GM19239 (cell line): ENCODE measurements around the gene CACNB2.
A peak's percentile ranks its signal among the peaks of the same experiment; 100 is the strongest.
"Not testable (repeated sequence)": the region's sequence is repeated elsewhere in the genome, so short reads cannot be mapped to it uniquely, and the experiment has no call there.

Source experiments
- DNase-seq: peaks from one replicate; pipeline ENCODE4 v3.0.0; 2011; ENCODE audit warnings: low spot score; ENCODE audit not compliant: insufficient read length
- FAIRE-seq: peaks from 2 replicates; lab custom pipeline; 2011; peaks lifted over from hg19 to GRCh38; lab: Jason Lieb, UNC

The CACNB2 gene

DNA sequence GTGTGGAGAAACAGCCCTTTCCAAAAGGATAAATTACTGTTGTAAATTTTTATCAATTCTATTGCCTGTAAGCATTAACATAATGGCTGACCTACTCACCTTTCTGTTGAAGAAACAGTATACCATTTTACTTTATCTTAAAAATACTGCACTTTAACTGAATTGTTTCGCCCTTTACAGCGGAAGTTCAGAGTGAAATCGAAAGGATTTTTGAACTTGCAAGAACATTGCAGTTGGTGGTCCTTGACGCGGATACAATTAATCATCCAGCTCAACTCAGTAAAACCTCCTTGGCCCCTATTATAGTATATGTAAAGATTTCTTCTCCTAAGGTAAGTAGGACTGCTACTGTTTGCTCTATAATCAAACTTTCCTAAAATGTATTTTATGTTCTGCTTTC, 393.7 kb downstream of the CACNB2 start:
- DNase-seq (no peak), FAIRE-seq (no peak)

DNA sequence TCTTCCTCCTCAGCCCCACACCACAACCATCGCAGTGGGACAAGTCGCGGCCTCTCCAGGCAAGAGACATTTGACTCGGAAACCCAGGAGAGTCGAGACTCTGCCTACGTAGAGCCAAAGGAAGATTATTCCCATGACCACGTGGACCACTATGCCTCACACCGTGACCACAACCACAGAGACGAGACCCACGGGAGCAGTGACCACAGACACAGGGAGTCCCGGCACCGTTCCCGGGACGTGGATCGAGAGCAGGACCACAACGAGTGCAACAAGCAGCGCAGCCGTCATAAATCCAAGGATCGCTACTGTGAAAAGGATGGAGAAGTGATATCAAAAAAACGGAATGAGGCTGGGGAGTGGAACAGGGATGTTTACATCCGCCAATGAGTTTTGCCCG, 399.1 kb downstream of the CACNB2 start:
- no peak for DNase-seq
- FAIRE-seq: no peak

DNA sequence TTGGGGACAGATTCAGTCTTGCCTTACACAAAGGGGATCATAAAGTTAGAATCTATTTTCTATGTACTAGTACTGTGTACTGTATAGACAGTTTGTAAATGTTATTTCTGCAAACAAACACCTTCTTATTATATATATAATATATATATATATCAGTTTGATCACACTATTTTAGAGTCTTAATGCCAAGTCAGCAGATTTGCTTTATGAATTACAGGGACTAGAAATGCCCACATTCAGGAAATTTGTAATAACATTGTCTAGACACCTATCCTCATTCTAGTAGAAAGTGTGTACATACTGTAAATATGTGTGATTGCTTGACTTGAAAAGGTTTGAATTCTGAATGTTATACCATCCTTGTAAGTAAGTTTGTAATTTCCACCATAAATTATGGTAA, 400.0 kb downstream of the CACNB2 start:
- no peak for FAIRE-seq
- no peak for DNase-seq

DNA sequence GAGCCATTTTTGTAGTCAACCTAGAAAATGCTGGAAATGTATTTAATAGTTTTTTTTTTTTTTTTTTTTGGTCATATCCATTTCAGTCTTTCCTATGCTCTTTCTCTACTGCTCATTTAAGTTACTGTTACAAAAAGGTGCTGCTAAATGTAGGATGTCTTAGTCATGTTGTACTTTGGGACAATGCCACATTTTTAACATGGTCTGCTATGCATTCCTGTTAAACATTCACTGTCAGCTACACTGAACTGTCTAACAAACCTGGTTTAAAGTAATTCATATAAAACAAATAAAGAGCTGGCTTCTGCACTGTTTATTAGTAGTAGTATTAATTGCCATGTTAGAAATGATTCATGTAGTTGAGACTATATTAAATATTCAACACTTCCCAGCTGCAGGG, 402.6 kb downstream of the CACNB2 start:
- DNase-seq: no peak
- FAIRE-seq: no peak

DNA sequence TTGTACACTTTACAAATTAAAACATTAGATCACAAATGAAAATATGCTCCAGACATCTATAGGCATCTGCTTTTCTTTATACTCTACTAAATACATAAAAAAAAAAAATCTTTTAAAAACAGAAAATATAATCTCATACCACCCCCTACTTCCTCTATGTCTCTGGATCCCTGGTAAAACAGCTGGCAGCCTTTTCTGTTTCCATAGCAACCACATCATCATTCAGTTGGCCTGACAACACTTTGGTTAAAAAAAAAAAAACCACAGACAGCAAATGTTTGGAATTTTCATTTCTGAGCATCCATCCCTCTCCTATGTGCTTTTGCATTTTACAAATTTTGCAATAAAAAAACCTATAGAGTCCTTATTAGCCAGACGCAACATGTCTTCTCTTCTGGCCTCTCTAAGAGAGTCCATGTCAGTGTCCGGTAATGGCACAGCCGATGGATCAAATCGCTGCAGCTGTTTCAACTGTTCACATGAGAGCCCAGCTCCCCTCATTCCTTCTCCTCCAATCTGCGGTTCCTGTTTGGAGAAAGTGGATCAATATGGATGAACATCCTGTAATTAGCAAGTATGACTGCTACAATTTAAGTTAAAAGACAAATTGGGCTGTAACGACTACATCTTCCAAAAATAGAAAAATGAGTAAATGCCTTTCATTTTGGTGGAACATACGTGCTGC, 405.5 kb downstream of the CACNB2 start:
- DNase-seq: no peak
- no peak for FAIRE-seq

DNA sequence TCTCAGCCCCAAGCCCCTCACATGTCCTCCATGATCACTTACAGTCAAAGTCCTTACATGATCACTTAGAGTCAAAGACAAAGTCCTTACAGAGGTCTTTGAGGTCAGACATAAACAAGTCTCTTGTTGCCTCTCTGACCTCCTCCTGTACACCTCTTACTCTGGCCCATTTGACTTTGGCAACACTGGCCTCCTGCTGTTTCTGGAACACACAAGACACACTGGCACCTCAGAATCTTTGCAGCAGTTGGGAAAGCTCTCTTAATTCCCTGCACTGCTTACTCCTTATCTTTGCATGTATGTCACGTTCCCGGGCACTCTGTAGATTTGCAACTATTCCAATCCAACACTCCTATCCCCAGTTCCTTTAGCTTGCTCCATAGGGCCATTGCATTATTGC, 408.9 kb downstream of the CACNB2 start:
- FAIRE-seq (no peak), DNase-seq (no peak)

DNA sequence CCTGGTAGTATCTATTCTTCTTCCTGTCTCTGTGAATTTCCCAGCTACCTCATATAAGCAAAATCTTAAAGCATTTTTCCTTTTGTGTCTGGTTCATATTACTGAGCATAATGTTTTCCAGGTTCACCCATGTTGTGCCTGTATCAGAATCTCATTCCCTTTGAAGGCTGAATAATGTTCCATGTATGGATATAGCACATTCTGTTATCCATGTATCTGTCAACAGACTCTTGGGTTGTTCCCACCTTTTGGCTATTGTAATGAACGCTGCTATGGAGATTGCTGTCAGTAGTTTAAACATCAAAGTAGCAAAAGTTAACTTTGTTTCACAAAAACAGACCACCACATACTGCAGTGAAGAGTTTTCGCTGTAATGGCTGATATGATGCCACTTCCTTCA, 411.2 kb downstream of the CACNB2 start:
- DNase-seq (no peak), FAIRE-seq (peak; percentile 56)

DNA sequence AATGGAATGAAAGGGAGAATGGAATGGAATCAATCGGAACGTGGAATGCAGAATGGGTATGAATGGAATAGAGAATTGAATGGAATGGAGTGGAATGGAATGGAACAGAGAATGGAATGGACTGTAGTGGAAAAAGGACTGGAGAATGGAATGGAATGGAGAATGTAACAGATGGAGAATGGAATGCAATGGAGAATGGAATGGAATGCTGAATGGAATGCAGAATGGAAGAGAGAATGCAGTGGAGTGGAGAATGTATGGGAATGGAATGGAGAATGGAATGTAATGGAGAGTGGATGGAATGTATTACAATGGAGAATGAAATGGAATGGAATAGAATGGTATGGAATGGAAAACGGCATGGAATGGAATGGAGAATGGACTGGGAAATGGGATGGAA, 414.3 kb downstream of the CACNB2 start:
- no peak for FAIRE-seq

DNA sequence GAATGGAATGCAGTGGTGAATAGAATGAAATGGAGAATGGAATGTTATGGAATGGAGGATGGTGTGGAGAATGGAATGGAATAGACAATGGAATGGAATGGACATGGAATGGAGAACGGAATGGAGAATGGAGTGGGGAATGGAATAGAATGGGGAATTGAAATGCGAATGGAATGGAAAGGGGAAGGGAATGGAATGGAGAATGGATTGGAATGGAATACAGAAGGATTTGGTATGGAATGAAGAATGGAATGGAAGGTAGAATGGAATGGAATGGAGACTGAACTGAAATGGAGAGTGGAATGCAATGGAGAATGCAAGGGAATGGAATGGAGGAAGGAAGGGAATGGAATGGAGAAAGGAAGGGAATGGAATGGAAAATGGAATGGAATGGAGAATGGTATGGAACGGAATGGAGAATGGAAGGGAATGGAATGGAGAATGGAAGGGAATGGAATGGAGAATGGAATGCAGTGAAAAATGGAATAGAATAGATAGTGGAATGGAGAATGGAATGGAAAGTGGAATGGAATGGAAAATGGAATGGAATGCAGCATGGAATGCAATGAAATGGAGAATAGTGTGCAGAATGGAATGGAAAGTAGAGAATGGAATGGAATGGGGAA, 416.4 kb downstream of the CACNB2 start:
- DNase-seq (no peak), FAIRE-seq (no peak)

More for the DNA sequence above, 414.3 kb downstream of the CACNB2 start:
- no peak for DNase-seq

DNA sequence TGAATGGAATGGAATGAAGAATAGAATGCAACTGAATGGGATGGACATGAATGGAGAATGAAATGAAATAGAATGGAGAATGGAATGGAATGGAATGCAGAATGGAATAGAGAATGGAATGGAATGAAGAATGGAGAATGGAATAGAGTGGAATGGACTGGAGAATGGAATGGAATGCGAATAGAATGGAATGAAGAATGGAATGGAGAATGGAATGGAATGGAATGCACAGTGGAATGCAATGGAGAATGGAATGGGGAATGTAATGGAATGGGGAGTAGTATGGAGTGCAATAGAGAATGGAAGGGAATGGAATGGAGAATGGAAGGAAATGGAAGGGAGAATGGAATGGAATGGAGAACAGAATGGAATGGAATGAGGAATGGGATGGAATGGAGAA, 417.7 kb downstream of the CACNB2 start:
- no peak for DNase-seq
- no peak for FAIRE-seq

DNA sequence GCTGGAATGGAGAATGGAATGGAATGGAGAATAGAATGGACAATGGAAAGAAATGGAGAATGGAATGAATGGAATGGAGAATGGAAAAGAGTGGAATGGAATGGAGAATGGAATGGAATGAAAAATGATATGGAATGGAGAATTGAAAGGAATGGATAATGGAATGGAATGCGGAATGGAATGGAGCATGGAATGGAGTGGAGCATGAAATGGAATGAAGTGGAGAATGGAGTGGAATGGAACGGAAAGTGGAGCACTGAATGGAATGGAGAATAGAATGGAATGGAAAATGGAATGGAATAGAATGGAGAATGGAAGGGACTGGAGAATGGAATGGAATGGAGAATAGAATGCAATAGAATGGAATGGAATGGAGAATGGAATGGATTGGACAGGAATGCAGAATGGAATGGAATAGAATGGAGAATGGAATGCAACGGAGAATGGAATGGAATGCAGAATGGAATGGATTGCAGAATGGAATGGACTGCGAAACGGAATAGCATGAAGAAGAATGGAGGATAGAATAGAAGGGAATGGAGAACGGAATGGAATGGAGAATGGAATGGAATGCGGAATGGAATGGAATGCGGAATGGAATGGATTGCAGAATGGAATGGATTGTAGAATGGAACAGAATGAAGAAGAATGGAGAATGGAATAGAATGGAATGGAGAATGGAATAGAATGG, 421.8 kb downstream of the CACNB2 start:
- FAIRE-seq: no peak

DNA sequence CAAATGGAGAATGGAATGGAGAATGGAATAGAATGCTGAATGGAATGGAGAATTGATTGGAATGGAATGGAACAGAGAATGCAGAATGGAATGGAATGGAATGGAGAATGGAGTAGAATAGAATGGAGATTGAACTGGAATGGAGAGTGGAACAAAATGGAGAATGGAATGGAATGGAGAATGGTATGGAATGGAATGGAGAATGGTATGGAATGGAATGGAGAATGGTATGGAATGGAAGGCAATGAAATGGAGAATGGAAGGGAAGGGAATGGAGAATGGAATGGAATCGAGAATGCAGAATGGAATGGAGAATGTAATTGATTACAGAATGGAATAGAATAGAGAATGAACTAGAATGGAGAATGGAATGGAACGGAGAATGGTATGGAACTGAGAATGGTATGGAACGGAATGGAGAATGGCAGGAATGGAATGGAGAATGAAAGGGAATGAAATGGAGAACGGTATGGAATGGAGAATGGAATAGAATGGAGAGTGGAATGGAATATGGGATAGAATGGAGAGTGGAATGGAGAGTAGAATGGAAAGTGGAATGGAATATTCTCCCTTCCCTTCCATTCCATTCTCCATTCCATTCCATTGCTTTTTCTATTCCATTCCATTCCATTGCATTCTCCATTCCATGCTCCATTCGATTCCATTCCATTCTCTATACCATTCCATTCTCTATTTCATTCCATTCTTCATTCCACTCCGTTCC, 422.9 kb downstream of the CACNB2 start:
- no peak for DNase-seq
- FAIRE-seq: no peak

More for the DNA sequence above, 421.8 kb downstream of the CACNB2 start:
- no peak for DNase-seq

DNA sequence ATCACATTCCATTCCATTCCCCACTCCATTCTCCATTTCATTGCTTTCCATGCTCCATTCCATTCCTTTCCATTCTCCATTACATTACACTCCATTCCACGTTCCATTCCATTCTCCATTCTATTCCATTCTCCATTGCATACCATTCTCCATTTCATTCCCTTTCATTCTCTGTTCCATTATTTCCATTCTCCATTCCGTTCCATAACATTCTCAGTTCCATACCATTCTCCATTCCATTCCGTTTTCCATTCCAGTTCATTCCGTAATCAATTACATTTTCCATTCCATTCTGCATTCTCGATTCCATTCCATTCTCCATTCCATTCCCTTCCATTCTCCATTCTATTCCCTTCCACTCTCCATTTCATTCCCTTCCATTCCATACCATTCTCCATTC, 424.8 kb downstream of the CACNB2 start:
- FAIRE-seq: no peak
- DNase-seq: no peak

DNA sequence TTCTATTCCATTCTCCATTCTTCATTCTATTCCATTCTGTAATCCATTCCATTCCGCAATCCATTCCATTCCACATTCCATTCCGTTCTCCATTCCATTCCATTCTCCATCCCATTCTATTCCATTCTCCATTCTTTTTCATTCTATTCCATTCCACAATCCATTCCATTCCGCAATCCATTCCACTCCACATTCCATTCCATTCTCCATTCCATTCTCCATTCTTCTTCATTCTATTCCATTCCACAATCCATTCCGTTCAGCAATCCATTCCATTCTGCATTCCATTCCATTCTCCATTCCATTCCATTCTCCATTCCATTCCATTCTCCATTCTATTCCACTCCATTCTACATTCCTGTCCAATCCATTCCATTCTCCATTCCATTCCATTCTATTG, 426.0 kb downstream of the CACNB2 start:
- DNase-seq: no peak
- no peak for FAIRE-seq

DNA sequence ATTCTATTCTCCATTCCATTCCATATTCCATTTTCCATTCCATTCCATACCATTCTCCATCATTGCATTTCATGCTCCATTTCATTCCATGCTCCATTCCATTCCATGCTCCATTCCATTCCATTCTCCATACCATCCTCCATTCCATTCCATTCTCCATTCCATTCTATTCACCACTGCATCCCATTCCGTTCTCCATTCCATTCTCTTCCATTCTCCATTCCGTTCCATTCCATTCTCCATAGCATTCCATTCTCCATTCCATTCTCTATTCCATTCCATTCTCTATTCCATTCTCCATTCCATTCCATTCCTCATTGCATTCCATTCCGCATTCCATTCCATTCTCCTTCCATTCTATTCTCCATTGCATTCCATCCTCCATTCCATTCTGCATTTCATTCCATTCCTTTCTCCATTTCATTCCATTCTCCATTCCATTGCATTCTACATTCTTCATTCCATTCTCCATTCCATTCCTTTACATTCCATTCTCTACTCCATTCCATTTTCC, 427.2 kb downstream of the CACNB2 start:
- DNase-seq: no peak
- FAIRE-seq: no peak

DNA sequence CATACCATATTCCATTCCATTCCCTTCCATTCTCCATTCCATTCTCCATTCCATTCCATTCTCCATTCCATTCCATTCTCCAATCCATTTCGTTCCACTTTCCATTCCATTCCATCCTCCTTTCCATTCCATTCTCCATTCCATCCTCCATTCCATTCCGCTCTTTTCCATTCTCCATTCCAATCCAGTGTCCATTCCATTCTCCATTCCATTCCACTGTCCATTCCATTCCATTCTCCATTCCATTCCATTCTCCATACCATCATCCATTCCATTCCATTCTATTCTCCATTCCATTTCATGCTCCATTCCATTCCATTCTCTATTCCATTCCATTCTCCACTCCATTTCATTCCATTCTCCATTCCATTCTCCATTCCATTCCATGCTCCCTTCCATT, 430.2 kb downstream of the CACNB2 start:
- DNase-seq, FAIRE-seq: not testable (repeated sequence)

DNA sequence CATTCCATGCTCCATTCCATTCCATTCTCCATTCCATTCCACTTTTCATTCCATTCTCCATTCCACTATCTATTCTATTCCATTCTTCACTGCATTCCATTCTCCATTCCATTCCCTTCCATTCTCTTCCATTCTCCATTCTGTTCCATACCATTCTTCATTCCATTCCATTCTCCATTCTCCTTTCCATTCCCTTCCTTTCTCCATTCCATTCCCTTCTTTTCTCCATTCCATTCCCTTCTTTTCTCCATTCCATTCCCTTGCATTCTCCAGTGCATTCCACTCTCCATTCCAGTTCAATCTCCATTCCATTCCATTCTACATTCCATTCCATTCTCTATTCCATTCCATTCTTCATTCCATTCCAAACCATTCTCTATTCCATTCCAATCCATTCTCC, 430.9 kb downstream of the CACNB2 start:
- DNase-seq (no peak), FAIRE-seq (no peak)

DNA sequence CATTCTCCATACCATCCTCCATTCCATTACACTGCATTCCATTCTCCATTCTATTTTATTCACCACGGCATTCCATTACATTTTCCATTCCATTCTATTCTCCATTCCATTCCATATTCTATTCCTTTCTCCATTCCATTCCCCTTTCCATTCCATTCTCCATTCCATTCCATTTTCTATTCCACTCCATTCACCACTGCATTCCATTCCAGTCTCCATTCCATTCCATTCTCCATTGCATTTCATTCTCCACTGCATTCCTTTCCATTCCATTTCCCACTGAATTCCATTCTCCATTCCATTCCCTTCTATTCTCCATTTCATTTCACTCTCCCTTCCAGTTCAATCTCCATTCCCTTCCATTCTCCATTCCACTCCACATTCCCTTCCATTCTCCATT, 431.6 kb downstream of the CACNB2 start:
- no peak for FAIRE-seq
- DNase-seq: no peak

DNA sequence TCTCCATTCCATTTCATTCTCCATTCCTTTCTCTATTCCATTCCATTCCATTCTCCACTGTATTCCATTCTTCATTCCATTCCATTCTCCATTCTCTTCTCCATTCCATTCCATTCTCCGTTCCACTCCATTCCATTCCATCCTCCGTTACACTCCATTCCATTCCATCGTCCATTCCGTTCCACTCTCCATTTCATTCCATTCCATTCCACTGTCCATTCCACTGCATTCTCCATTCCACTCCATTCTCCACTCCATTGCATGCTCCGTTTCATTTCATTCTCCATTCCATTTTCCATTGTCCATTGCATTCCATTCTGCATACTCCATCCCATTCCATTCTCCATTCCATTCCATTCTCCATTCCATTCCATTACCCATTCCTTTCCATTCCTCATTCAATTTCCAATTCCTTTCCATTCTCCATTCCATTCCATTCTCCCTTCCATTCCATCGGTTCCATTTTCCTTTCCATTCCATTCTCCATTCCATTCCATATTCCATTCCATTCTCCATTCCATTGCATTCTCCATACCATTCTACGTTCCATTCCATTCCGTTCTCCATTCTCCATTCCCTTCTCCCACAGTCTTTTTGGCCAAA, 432.8 kb downstream of the CACNB2 start:
- DNase-seq: no peak
- no peak for FAIRE-seq

DNA sequence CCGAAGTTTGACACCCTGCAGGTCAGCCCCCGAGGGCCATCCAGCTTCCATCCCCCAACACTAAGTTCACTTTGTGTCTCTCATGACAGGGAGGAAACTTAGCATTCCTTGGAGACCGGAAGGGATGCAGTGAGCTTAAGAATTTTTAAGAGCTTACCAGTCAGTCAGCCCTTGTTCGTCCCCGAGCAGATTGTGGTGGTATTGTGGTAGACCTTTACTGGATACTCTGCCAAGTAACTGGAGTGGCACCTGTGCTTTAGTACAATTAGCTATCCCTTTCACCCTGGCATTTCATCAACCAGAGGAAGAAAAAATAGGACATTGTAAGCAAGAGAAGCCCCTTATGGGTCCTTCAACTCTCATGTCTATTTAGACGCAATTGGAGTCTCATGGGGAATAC, 436.4 kb downstream of the CACNB2 start:
- FAIRE-seq (no peak), DNase-seq (no peak)
